ENCODE results near the gene FEM1B.
"Not testable (repeated sequence)": the region's sequence is repeated elsewhere in the genome, so short reads cannot be mapped to it uniquely, and the experiment has no call there.

Gene FEM1B

DNA sequence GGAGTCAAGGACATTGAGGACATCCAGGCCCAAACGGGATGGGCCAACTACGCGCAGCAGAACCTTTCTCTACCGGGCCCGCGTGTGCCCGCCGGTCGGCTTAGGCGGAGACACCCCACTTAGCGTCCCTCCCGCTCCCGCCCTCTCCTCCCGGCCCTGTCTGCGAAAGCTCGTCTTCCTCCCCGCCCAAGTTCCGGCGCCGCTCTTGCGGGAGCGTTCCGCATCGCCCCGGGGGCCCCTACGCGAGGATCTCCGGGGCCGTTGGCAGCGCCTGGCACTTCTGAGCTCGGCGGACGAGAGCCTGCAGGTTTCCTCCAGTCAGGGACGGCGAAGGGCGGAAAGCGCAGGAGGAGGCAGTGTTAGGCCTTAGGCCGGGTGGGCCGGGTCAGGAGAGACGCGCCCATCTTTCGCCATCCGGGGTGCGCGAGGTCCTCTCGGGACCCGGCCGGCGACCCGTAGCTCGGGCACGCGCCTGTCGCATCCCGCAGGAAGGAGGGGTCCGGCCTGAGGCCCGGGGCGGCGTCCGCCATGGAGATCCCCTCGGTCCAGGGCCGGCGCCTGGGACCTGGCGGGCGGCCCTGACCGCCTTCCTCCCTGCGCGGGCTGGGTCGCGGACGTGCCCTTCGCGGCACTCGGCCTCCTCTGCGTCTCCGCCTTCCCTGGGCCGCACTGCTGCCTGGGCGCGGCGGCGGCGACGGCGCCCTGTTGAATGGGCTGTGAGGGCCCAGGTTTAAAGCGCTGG, at the start of gene FEM1B:
Gene FEM1B (plus strand): TSS at position 143 of the 742 bp plus-strand sequence. CDS start 673 bp downstream, outside the sequence.
- peak; percentile 84 for DNase-seq

DNA sequence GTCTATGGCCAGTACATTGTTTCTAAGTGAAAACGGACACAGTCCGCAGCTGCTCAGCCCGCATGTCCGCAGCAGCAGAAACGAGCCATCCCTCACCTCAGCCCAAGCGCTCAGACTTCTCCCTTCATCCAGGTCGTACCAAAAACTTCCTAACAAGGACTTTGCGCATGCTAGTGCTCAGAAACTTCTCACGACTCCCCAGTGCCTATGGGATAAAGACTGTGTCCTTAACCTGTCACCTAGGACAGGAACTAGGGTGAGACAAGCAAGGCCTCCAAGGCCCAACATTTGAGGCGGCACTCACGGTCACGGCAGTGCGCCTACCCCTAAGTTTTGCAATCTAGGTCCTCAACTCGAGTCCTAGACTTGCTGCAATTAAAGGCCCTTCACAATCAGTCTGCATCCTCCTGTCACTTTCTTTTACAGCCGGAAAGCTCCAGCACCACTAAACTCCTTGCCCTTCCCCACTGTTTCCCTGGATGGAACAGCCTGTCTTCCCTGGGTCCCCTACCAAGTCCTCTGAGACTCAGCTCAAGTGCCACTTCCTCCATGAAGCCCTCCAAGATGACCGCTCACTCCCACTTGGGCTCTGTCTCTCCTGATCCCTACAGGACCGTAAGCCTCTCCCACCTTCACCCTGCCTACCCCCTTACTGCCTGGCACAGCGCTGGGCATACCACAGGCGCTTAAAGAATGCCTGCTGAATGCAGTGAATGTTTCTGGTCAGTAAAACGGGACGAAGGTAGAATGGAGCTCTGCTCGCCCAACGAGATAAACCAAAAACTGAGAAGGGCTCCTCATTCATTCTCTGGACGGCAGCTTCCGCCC, 49.2 kb upstream of the FEM1B start:
- peak; percentile 63 for DNase-seq

DNA sequence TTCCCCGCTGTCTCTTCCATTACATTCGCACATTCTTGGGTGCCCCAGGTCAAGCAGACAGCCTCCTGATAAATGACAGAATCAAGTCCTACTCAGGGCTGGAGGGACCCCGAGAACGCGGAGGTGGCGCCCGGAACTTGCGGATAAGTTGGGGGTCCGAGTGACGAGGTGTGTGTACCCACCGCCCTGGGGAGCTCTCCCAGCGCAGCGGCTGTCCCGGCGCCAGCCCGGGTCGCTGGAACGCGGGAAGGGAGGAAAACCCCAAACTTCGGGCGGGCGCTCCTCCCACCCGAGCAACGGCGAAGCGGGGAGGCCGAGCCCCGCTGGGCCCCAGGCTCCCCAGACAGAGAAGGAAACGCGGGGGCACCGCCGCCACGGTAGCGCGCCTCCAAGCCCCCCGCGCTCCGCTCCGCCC, 48.6 kb upstream of the FEM1B start:
- no peak for DNase-seq

DNA sequence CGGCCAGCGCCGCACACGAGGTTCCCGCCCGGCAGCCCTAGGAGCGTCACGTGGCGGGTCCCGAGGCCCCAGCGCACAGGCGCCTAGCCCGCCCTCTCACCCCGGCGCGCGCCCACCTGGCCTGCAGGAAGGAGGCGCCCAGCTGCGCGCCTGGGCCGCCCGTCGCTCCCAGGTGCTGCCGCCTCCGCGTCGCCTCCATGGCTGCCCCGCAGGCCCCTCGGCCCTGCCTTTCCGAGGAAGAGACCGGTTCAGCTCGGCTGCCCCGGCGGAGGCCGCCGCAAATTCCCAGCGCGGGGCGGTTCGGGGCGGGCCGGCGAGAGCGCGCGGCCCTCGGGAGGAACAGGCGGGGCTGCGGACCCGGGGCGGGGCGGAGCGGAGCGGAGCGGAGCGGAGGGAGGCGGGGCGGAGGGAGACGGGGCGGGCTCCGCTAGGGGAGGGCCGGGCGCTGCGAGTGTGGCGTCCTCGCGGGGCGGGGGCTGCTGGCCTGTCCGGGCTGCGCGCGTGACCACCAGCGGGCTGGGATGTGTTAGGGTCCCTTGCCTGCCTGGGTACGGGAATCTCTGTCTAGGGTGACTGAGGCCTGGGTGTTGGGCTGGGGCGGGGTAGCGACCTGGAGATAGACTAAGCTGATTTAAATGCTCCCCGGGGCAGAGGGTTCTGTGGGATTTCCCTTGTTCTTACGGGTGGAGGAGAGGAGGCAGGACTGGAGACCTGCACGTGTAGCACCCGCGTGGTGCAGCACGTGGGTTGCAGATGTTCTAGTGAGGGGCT, 48.0 kb upstream of the FEM1B start, which contains the start of gene CLN6:
Gene CLN6 (minus strand): TSS at position 343 of the 771 bp plus-strand sequence. CDS start 144 bp downstream, at position 199.
- peak; percentile 77 for DNase-seq

DNA sequence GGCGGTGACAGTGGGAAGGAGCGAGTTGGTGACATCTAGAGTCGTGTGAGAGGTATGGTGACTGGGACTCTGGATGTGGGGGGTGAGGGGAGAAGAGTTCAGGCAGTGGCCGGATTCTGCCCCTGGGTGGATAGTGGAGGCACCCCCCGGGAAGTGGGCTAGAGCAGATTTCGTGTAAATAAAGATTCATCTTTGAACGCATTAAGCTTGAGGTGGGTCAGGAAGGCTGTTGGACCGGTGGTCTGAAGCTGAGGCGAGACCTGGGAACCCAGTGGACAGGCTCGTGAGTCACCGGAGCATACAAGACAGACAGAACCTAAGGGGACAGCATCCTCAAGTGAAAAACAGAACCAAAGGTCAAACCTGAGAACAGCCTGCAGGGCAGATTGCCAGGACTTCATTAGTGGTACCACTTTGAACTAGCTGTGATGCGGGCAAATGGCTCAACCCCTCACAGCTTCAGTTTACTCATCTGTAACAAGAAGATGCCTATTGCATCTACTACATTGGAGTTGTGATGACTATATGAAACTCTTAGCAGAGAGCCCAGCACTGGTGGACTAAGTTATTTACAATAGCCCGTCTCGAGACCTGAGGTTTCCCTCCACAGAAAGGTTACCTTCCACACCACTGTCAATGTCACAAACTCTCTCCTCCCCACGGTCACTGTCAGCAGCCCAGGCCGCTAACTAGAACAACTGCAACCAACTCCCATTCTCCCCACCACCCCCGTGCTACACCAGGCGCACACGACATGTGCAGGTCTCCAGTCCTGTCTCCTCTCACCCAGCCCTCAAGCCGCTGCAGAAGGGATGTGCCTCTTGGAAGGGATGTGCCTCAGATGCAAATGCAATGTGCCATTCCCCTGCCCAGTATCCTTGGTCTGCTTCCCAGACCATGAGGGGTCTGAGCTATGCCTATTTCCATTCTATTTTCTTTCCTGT, 47.1 kb upstream of the FEM1B start:
- peak; percentile 37 for DNase-seq

DNA sequence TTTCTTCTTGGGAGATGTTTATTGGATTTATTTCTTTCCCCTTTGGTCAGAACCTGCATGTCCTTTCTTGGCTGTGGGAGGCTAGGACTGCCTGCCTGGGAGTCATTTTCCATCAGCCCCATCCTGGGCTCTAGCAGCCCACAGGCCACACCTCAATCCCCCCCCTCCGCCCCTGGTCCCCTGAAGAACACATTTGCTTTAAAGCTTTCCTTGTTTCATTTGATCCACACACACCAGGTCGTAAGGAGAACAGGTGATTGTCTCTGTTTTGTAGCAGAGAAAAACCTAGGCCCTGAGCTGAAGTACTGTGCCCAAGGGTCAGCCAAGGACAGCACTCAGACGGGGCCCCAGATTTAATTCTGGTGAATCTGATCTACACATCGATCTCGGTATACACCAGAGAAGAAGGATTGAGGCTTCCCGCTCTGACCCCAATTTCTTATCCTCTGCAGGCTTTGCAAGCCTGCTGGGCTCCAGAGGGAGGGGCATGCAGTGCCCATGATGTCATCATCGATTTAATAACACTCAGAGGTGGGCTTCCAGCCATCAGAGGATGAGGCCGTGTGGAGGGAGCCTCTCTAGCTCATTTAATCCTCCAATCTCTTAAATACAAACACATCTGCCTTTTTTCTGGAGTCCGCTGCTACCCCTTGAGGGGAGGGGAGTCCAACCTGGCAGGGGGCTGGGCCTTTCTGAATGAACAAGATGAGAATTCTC, 46.3 kb upstream of the FEM1B start:
- no peak for DNase-seq

DNA sequence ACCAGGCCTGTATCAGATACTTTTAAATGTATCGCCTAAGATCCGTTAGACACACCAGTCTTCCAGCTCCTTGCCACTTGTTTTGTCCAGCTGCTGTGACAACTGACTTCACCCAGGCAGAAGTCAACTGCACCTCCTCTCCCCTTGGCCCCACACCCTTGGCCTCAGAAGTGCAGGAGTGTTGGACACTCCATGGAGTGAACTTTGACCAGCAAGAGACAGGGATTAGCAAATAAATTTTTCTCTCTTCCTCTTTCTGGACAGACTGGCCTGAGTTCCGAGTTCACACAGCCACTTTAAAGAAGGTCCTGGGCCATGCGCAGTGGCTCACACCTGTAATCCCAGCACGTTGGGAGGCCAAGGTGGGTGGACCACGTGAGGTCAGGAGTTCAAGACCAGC, 45.1 kb upstream of the FEM1B start:
- peak; percentile 80 for DNase-seq

DNA sequence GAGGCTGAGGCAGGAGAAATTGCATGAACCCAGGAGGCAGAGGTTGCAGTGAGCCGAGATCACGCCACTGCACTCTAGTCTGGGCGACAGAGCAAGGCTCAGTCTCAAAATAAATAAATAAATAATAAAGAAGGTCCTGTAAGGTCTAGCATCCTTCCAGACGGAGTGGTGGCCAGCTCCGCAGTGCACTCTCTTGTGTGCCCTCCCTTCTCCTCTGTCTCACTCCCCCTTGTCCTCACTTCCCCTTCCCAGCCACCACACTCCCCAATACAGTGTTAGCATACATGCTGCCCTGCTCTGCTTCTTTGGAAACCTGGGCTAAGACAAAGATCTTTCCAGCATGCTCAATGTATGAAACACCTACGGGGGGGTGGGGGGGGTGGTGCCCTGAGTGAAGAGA, 44.6 kb upstream of the FEM1B start:
- peak; percentile 92 for DNase-seq

DNA sequence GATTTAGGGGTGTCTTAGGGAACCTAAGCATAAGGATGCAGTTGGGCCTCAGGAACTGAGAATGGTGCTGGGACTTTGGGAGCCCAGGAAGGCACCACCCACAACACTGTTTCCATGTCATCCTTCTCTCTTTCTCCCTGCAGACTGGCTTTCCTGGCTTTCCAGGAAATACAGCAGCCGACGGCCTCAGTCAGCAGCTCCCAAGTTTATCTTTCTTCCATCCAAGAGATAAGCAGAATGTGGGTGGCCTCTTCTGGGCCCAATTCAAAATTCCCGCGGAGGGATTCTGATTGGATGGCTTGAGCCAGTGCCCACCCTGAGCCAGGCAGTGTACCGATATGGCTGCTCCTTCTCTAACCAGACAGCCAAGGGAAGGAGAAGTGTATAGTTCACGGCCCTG, 43.5 kb upstream of the FEM1B start:
- DNase-seq: no peak

DNA sequence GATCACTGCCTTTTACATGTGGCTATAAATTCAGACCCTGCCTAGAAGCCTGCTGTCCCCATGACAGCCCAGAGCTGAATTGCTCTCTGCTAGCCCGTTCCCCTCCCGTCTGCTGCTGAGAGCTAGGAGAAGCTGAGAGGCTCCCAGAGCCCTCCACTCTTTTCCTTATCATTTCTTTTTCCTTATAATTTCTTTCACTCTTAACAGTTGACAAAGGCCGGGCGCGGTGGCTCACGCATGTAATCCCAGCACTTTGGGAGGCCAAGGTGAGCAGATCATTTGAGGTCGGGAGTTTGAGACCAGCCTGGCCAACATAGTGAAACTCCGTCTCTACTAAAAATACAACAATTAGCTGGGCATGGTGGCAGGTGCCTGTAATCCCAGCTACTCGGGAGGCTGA, 43.0 kb upstream of the FEM1B start:
- not testable (repeated sequence) for DNase-seq

DNA sequence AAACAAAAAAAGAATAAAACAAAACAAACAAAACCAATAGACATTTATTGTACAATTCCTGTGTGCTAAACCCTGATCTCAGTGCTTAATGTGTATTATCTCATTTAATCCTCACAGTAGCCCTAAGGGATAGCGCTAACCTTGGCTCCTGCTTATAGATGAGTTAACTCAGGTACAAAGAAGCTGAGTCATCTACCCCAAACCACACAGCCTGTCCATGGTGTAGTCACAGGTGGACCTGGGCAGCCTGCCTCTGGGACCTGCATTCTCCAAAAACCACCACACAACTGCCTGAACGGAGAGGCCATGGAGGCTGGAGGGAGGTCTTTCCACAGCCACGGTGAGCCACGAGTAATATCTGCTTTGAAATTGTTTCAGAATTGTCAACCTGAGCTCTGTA, 42.5 kb upstream of the FEM1B start:
- DNase-seq: no peak

DNA sequence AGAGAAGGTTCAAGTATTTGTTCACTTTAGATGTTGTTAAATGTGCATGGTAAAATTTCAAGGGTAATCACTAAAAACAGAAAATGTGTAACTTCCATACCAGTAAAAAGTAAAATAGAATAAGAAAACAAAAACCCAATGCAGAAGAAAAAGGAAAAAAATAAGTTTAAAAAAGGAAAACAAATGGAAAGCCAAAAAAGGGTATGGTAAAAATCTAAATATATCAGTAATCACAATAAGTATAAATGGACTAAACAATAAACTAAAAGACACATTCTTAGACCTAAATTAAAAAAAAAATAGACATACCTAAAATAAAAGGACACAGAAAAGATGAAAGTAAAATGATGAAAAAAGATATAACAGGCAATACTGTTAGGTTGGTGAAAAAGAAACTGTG, 38.5 kb upstream of the FEM1B start:
- DNase-seq: no peak

DNA sequence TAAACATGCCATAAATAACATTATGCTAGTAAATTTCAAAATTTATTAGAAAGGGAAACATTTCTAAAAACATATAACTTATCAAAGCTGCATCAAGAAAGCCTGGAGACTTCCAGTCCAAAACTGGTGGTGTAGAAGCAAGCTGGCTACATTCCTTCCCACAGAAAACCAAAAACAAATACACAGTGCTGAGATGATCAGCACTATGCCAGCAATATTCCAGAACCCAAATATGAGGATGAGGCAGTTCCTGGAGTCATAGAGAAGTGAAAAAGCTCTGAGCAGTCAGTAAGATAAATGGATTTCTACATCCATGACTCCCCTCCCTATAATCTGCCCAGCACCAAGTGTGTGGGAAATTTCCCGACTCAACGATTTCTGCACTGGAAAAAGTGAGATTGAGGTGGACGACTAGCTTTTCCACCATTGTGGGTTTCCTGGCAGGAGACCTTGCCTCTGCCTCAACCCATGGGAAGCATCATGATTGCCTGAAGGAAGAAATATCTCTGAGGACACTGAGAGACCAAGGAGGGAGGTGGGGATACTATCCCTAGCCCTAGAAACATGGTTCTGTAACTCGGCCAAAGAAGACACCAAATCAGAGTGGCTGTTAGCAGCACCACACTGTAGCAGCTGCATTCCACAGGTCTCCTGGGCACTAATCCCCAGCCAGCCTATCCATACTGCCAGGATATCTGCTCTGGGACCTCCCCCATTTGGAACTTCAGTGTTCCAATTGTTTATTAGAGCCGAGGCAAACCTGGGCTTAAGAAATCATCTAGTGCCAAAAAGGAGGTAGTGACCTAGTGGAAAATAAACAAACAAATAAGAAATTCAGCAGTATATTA, 36.2 kb upstream of the FEM1B start:
- DNase-seq: no peak

DNA sequence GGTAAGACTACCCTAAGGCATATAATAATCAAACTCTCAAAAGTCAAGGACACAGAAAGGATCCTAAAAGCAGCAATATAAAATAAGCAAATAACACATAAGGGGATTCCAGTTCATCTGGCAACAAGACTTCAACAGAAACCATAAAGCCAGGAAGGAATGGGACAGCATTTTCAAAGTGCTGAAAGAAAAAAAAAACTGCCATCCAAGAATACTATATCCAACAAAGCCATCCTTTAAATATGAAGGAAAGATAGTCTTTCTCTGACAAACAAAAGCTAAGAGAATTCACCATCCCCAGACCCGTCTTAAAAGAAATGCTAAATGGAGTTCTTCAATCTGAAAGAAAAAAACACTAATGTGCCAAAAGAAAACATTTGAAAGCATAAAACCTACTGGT, 33.3 kb upstream of the FEM1B start:
- no peak for DNase-seq

DNA sequence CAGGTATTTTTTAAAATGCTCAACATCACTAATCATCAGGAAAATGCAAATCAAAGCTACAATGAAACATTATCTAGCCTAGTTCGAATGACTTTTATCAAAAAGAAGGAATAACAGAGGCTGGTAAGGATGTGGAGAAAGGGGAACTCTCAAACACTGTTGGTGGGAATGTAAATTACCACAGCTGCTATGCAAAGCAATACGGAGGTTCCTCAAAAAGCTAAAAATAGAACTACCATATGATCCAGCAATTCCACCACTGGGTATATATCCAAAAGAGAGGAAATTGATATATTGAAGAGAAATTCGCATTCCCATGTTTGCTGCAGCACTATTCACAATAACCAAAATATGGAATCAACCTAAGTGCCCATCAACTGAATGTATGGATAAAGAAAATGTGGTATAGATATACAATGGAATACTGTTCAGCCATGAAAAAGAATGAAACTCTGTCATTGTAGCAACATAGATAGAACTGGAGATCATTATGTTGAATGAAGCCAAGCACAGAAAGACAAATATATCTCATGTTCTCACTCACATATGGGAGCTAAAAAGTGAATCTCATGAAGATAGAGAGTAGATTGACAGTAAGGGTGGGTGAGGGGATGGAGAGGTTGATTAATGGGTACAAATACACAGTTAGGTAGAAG, 28.4 kb upstream of the FEM1B start:
- peak; percentile 71 for DNase-seq

DNA sequence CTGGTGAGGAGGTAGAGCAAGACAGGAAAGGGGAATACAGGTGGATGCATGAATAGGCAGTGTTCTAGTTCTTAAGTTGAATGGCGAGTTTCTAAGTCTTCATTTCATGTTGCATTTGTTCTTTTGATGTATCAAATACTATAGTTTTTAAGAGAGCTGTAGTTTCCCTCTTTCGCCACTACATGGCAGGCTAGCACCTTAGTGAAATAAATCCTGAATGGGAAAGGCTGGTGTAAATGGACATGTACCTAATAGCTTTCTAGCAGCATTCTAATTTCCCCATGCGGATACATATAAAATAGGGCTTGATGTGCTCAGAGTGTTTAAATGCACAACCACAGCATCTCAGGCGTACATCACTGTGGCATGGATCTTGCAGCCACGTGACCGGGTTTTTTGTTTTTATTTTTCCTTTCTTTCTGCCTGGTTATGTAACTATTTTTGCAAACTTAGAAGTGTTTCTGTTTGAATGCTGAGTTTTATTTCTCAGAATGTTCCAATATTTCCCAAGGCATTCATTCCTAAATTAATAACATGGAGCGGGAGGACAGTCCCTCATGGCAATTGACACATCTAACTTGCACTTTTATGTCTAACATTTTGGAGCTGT, 24.5 kb upstream of the FEM1B start:
- DNase-seq: peak; percentile 73

DNA sequence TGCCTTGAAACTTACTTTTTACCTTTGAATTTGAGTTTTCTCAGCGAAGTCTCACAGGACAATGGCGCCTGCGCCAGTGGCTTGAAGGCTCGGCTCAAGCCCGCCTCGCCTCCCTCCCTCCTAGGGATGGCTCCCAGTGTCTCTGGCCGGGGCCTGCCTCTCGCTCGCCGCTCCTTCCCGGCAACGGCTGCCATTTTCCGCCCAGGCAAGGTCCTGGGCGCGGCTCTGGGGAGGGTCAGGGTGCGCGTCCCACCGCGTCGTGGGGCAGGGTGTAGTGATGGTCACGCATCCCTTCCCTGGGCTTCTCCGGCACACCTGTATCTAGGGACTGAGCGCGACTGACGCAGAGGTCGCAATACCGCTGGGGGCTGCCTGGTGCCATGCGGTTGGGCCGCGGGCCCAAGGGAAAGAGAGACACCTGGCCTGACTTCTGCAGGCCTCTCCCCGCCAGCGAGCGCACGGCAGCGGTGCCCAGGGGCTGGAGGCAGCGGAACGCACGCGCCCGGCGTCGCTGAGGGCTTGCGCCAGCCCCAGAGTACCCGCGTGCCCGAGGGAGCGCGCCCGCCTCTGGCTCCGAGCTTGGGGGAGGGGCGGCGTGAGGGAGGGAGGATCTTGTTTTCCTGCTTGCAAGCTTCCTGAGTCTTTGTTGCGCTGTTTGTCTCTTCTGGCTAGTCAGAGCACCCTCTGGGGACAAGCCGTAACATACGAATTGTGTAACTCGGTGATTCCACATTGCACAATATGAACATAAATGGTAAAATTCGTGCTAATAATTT, 20.7 kb upstream of the FEM1B start:
- DNase-seq: peak; percentile 90

DNA sequence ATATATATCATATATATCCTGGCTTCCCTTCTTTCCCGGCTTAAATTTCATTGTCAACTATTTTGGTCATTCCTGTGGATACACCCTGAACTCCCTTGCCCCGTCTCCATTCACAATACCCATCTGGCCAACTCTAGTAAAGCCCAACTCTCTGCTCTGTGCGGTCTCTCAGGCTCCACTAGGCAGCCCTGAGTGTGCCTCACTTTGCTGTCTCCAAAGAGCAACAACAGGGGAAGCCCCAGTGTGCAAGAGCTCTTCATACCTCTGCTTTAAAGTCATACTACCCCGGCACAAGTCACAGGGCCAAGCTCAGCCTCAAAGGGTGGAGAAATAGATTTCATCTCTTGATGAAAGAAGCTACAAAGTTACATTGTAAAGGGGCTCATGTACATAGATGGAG, 18.9 kb upstream of the FEM1B start:
- no peak for DNase-seq

DNA sequence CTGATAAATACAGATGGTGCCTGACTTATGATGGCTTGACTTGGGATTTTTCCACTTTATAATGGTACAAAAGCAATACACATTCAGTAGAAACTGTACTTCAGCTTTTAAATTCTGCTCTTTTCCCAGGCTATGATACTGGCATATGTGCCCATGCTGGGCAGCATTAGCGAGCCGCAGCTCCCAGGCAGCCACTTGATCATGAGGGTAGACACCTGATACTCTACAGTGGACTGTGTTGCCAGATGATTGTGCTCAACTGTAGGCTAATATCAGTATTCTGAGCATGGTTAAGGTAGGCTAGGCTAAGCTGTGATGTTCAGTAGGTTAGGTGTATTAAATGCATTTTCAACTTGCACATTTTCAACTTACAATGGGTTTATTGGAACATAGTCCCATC, 17.7 kb upstream of the FEM1B start:
- DNase-seq: no peak
